Small intestine (tissue), 7 donors: Measurements from ENCODE around the gene ATP9A. TPM values are rescaled to one million over a fixed set of nuclear protein-coding genes. Genes with fewer than 3 reads are reported as not detected.
"Not testable (repeated sequence)": the region's sequence is repeated elsewhere in the genome, so short reads cannot be mapped to it uniquely, and the experiment has no call there.

ENCODE experiments used
- DNase-seq, 2 donors: peaks; one replicate each; pipeline versions ENCODE4 v3.0.0 to v3.0.0-alpha.2; 2013
- FAIRE-seq: peaks from 2 replicates; lab custom pipeline; 2012; peaks lifted over from hg19 to GRCh38; lab: Jason Lieb, UNC
- H3K27ac ChIP-seq, 3 donors: one replicate each; pipeline ENCODE4 v1.5.1; 2013; ENCODE audit warnings: low read length in 2 of 3, mild to moderate bottlenecking in 2 of 3, control low read depth in 1 of 3, inconsistent platforms in 1 of 3, low read depth in 1 of 3, moderate library complexity in 1 of 3
- H3K27me3 ChIP-seq, 3 donors: one replicate each; pipeline ENCODE4 v1.6.1; 2013; ENCODE audit warnings: low read length in 3 of 3, inconsistent platforms in 1 of 3; ENCODE audit not compliant: control insufficient read depth in 3 of 3, insufficient read depth in 3 of 3
- H3K36me3 ChIP-seq, 3 donors: one replicate each; pipeline ENCODE4 v1.6.1; 2013; ENCODE audit warnings: low read length in 3 of 3, inconsistent platforms in 1 of 3, low read depth in 1 of 3, mild to moderate bottlenecking in 1 of 3, moderate library complexity in 1 of 3; ENCODE audit not compliant: control insufficient read depth in 3 of 3, insufficient read depth in 2 of 3
- H3K4me1 ChIP-seq, 3 donors: one replicate each; pipeline ENCODE4 v1.6.1; 2013; ENCODE audit warnings: low read length in 2 of 3, inconsistent platforms in 1 of 3, low read depth in 1 of 3, mild to moderate bottlenecking in 1 of 3, moderate library complexity in 1 of 3; ENCODE audit not compliant: control insufficient read depth in 3 of 3, insufficient read depth in 2 of 3
- H3K4me3 ChIP-seq, 3 donors: one replicate each; pipeline ENCODE4 v1.5.1; 2013; ENCODE audit warnings: low read length in 3 of 3, control low read depth in 1 of 3, inconsistent platforms in 1 of 3, low read depth in 1 of 3, mild to moderate bottlenecking in 1 of 3, moderate library complexity in 1 of 3
- H3K9me3 ChIP-seq, 2 donors: one replicate each; pipeline ENCODE4 v1.6.1; 2013; ENCODE audit warnings: low read depth in 1 of 2, low read length in 1 of 2; ENCODE audit not compliant: control insufficient read depth in 2 of 2, insufficient read depth in 1 of 2
- WGBS, 3 donors: extraction: QIAGEN DNeasy Blood & Tissue Kit; methylation state at CpG; one replicate each; pipeline ENCODE4 v1.1.7; 2013; 5-methylcytosine and 5-hydroxymethylcytosine counted together
- polyA plus RNA-seq, 4 donors: library from polyadenylated mRNA; stranded (reverse) in 3 of 4; unstranded in 1 of 4; fragments of 200-250 nt in 3 of 4; fragments of 120-200 nt in 1 of 4; gene quantifications; one replicate each; pipeline versions ENCODE4 v1.2.1 to v1.2.3, GENCODE V29; 2013
- donor health status: healthy with polysubstance abuse.
- donor health status: control.
- donor health status: control.
- donor health status: Bipolar disorder and iron deficiency.
- donor health status: healthy.

ATP9A gene
- polyA plus RNA-seq, 4 donors = 4.1 to 49.0 (median 10.4) TPM

DNA sequence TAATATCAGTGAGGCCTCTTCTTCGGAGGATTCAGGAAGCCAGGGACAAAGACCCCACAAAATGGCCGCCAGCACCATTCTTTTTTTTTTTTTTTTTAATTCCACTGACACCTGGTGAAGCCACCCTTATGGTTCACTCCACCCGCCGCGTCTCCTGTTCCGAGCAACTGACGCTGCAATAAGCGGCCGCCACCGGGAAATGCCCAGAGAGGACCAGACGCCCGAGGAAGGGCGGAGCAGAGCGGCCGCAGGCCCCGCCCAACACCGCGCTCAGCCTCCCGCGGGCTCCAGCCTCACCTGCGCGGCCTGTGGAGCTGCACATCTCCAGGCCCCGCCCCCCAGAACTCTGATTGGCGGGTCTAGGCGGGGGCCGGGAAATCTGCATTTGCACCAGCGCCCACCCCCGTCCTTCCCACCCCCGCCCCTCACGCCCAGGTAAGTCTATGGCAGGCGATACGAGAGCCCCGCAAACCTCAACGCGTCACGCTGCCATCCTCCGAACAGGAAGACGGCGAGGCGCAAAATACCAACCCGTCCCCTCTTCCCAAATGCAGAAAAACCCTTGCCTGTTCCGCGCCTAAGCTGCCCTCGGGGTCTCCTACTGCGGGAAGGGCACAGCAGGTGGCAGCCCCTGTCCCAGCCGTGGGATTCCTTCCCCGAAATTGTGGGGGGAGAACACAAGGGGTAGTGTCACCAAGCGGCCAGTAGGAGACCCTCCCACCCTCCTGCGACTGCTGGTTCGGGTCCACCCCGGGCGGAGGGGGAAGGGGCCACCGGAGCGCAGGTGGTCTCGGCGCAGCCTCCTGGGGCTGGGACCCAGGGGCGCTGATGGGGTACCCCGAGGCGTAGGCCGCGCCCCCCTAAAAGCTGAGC lies 960 bp downstream of the ATP9A start:
- Histone ChIP-seq H3K27me3 (no peaks in the 10 kb centered on the region), H3K27ac (peak overlapping the region; percentile 78 to 97 (median 92)), H3K4me1 (peaks cover 0 to 11% (median 3%) of the 10 kb centered on the region in 3 donors), H3K4me3 (peak overlapping the region; percentile 54 to 98 (median 68)), H3K36me3 (peaks cover 0 to 3% (median 0%) of the 10 kb centered on the region in 3 donors), H3K9me3 (no peaks in the 10 kb centered on the region)
- FAIRE-seq (no peak), DNase-seq (peak; percentile 92 to 95)
- WGBS, 3 donors = 1 to 2% (median 1%) methylated on average over 55 to 61 of the region's 61 CpGs

DNA sequence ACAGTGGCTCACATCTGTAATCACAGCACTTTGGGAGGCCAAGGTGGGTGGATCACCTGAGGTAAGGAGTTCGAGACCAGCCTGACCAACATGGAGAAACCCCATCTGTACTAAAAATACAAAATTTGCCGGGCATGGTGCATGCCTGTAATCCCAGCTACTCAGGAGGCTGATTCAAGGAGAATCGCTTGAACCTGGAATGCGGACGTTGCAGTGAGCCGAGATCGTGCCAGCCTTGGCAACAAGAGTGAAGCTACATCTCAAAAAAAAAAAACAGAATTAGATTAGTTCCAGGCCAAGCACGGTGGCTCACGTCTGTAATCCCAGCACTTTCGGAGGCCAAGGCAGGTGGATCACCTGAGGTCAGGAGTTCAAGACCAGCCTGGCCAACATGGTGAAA lies 2.8 kb downstream of the ATP9A start:
- 86 to 91% (median 89%) methylated on average over 10 of the region's 10 CpGs for WGBS, 3 donors
- H3K4me3 ChIP-seq, H3K27me3 ChIP-seq, H3K27ac ChIP-seq, FAIRE-seq, DNase-seq: not testable (repeated sequence)
- Histone ChIP-seq H3K36me3 (peaks cover 0 to 11% (median 0%) of the 10 kb centered on the region in 3 donors), H3K4me1 (peaks cover 0 to 18% (median 3%) of the 10 kb centered on the region in 3 donors), H3K9me3 (peaks cover 0 to 11% of the 10 kb centered on the region in 2 donors)

DNA sequence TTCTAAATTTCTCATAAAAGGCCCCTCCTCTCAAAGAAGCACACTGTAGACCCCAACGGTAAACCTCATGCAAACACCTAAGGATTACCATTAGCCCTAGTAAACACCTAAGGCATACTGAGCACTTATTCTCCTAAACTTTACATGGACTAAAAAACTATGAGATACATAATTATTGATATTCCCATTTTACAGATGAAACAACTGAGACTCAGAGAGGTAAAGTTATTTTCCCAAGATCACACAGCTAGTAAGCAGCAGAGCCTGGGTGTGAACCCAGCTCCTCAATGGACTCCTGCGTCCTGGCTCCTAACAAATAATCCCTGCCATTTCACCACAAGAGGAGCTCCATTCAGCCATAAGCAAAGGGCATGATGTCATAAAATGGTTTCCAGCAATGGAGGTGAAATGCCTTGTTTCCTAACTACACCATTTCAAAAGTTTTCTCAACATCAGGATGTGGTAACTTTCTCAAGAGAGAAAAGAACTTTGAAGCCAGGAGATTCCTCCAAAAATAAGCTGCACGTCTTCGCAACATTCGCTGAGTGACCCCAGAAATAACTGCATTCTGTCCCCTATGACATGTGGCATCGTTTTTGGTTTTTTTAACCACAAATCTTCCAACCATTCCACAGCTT lies 4.1 kb downstream of the ATP9A start:
- H3K27ac ChIP-seq = no peak overlapping the region
- H3K36me3 ChIP-seq = peaks cover 0 to 15% (median 0%) of the 10 kb centered on the region in 3 donors
- WGBS, 3 donors = 86 to 90% (median 89%) methylated on average over 6 of the region's 6 CpGs
- DNase-seq (no peak), FAIRE-seq (no peak)
- no peak overlapping the region for H3K4me3 ChIP-seq
- H3K27me3 ChIP-seq = no peaks in the 10 kb centered on the region
- H3K4me1 ChIP-seq = peaks cover 0 to 19% (median 3%) of the 10 kb centered on the region in 3 donors
- H3K9me3 ChIP-seq = peaks cover 0 to 11% of the 10 kb centered on the region in 2 donors

DNA sequence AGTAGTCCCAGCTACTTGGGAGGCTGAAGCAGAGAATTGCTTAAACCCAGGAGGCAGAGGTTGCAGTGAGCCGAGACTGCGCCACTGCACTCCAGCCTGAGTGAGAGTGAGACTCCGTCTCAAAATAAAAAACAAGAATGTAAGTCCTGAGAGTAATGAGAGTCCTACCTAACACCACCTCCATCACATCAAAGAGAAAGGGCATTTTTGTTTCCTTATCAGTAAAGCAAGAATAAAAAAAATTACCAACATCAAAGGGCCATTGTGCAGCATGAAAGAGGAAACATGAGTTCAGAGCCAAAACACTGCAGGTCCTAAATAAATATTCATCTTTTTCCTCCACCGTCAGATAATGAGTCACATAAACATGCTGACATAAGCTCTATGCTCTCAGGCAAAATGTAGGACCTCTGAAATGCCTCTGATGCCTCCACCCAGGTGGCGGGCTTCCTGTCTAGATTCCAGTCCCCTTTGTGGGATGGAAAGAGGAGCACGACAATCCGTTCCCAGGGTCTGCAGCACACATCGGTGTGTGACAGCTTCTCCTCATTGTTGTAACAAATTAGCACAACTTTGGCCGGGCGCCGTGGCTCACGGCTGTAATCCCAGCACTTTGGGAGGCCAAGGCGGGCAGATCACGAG lies 7.2 kb downstream of the ATP9A start:
- FAIRE-seq (no peak), DNase-seq (peak; percentile 51 to 57)
- Histone ChIP-seq H3K36me3 (peaks cover 0 to 27% (median 0%) of the 10 kb centered on the region in 3 donors), H3K27me3 (no peaks in the 10 kb centered on the region), H3K9me3 (peaks cover 0 to 19% of the 10 kb centered on the region in 2 donors), H3K27ac (peak overlapping the region; percentile 49 to 94 (median 71)), H3K4me1 (peaks cover 0 to 30% (median 0%) of the 10 kb centered on the region in 3 donors), H3K4me3 (peak overlapping the region in 1 of 3 donors; percentile 20)
- WGBS, 3 donors = 22 to 49% (median 44%) methylated on average over 14 of the region's 14 CpGs

DNA sequence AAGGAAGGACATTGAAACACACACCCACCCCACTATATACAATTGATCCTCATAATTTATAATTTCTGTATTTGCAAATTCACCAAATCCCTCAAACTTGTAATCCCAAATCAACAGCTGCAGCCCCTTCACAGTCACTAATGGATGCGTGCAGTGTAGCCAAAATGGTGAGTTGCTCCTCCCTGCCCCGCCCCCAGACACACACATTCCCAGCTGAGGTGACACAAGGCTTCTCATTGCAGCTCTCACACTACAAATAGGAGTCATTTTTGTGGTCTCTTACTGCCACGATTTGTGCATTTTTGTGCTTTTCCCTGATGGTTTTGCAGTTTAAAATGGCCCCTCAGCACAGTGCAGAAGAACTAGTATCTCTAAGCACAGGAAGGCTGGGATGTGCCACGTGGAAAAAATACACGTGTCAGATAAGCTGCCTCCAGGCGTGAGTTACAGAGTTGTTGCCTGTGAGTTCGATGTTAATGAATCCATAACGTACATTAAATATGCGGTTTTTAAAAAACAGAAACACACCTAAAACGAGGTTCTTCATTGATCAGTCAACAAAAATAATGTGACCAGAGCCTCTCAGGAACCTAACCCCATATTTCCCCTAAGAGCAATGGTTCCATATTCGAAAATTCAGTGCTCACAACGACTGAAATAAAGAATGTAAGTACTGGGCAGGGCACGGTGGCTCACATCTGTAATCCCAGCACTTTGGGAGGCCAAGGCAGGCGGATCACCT lies 8.2 kb downstream of the ATP9A start:
- Histone ChIP-seq H3K27ac (no peak overlapping the region), H3K36me3 (peaks cover 0 to 29% (median 0%) of the 10 kb centered on the region in 3 donors), H3K4me3 (no peak overlapping the region), H3K4me1 (peaks cover 0 to 29% (median 0%) of the 10 kb centered on the region in 3 donors), H3K9me3 (peaks cover 0 to 19% of the 10 kb centered on the region in 2 donors), H3K27me3 (no peaks in the 10 kb centered on the region)
- DNase-seq (no peak), FAIRE-seq (no peak)
- 86 to 88% (median 87%) methylated on average over 14 of the region's 14 CpGs for WGBS, 3 donors

DNA sequence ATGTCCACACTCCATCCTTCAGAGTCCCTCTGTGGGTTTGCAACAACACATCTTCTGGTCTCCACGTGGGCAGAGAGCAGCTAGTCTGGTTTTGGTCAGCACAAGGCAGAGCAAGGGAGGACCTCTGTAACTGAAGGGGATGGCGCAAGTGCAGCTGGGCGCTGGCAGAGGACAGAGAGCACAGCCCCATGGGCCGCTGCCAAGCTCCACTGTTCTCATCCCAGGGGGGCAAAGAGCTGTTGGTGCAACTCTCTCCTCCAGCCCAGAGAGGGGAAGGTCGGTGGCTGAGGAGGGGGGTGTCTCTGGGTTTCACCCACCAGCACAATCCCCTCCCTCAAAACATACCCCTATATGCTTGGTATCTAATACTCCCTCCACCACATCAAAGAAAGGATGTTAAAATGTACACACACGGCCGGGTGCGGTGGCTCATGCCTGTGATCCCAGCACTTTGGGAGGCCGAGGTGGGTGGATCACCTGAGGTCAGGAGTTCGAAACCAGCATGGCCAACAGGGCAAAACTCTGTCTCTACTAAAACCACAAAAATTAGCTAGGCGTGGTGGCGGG lies 9.1 kb downstream of the ATP9A start:
- DNase-seq = no peak
- FAIRE-seq = no peak
- H3K4me1 ChIP-seq = peaks cover 0 to 29% (median 0%) of the 10 kb centered on the region in 3 donors
- H3K9me3 ChIP-seq = peaks cover 0 to 19% of the 10 kb centered on the region in 2 donors
- peak overlapping the region in 1 of 3 donors; percentile 86 for H3K27ac ChIP-seq
- H3K27me3 ChIP-seq = no peaks in the 10 kb centered on the region
- no peak overlapping the region for H3K4me3 ChIP-seq
- H3K36me3 ChIP-seq = peaks cover 0 to 29% (median 0%) of the 10 kb centered on the region in 3 donors
- WGBS, 3 donors = 48 to 69% (median 48%) methylated on average over 12 of the region's 12 CpGs

DNA sequence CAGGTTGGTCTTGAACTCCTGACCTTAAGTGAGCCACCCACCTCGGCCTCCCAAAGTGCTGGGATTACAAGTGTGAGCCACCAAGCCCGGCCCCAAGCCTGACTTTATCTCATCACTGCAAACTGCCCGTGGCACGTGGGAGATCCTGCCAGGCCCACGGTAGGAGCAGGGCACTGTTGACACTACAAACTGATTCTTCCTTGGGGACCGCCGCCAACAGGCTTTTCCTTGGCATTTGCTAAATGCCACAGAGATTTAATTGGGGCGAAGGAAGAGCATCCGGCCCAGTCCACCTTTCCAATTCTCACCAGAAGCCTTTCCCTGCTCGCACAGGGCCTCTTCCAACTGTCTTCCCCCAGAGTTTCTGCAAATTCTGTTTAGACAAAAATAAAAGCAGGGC lies 11.0 kb downstream of the ATP9A start:
- Histone ChIP-seq H3K4me3 (no peak overlapping the region), H3K9me3 (peaks cover 0 to 19% of the 10 kb centered on the region in 2 donors), H3K4me1 (peaks cover 0 to 36% (median 0%) of the 10 kb centered on the region in 3 donors), H3K36me3 (peaks cover 0 to 28% (median 0%) of the 10 kb centered on the region in 3 donors), H3K27ac (peak overlapping the region; percentile 5 to 86 (median 5)), H3K27me3 (no peaks in the 10 kb centered on the region)
- DNase-seq (no peak), FAIRE-seq (no peak)
- 59 to 76% (median 74%) methylated on average over 10 of the region's 10 CpGs for WGBS, 3 donors
